CD4-positive, alpha-beta T cell treated with Interferon gamma for 1 hour (primary cell): Measurements from ENCODE around the gene CHMP6.

Experiments
- DNase-seq: peaks from one replicate; pipeline ENCODE4 v3.0.0-alpha.2; 2020

The CHMP6 gene

GRCh38 chr17:80971704-80972304 lies 19.8 kb upstream of the CHMP6 start:
- DNase-seq, result no peak

- no peak for DNase-seq
These were observed 14.9 kb upstream of the CHMP6 start for GRCh38 chr17:80976701-80977100.

DNA sequence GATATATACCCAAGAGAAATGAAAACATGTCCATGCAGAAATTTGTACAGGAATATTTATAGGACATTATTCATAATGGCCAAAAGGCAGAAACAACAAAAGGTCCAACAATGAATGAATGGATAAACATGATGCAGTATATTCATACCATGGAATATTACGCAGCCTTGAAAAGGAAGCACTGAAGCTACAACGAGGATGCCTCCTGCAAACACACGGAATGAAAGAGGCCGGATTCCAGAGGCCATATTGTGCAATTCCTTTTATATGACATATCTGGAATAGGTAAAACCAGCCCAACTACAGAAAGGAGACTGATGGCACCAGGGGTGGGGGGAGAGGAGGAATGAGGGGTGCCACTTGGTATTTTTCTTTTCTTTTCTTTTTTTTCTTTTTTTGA lies 14.5 kb upstream of the CHMP6 start:
- no peak for DNase-seq

DNA sequence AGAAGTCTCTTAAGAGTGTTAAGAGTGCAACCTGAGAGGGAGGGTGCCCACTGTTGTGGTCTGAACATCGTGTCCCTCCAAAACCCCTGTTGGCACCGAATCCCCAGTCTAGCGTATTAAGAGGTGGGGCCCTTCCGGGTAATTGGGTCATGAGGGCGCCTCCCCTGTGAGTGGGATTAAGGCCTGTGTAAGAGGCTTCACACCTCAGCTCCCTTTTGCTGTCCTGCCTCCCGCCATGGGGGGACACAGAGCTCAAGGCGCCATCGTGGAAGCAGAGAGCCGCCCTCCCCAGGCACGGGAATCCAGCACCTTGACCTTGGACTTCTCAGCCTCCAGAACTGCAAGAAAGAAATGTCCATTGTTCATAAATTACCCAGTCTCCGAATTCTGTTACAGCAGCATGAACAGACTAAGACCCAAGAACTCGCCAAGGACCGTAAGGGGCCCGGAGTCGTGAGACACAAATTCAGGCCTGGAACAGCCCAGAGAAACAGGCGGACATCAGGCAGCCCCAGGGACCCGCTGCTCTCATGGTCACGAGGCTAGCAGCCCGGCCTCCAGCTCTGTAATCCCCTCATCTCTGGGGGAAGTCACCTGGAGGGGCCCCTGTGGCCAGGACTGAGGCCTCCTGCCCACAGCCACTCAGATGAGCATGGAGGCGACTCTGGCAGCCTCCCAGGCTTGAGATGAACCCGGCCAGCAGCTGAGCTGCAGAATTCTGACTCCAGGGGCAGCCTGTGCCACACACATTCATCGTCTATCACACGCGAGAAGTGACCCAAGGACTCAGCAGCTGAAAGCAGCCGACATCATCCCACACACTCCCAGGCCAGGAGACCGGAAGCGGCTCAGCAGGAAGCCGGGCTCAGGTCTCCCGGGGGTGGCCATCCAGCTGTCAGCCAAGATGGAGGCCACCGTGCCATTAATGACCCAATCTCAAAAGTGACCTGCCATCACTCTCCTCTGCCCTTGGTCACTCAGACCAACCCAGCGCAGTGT lies 12.8 kb upstream of the CHMP6 start:
- no peak for DNase-seq

DNA sequence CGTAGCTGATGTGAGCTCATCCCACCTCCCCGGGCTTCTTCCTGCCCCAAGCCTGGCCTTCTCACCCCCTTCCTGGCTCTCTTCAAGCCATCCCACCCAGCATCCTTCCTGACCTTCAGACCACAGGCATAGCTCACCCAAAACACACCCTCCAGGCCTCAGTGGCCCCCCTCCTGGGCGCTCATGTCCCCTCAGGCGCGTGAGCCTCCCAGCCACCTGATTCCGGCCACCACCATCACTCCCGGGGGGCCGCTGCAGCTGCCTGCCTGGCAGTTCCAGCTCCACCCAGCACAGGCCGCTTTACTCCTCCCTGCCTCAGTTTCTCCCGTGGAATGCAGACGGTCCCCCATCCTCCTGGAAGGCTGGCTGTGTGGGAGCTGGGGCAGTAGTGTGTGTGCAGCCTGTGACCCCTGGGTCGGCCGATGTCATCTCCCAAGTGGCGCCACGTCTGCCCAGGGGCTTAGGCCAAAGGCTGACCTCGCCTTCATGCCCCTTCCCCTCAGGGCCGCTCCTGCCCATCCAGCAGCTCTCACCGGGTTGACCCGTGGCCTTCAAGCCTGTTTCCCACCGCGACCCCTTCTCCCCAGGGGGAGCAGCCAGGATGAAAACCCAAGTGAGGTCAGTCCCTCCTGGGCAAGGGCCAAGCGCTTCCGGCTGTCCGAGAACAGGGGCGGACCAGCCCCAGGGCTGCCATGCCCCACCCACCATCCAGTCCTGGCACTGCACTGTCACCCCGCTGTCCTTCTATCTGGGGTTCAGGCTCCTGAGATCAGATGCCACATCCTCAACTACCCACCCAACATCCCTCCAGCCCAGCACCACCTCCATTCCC lies 11.9 kb upstream of the CHMP6 start:
- DNase-seq, result no peak

- DNase-seq, result no peak
These were observed 11.1 kb upstream of the CHMP6 start for GRCh38 chr17:80980397-80981061.

DNA sequence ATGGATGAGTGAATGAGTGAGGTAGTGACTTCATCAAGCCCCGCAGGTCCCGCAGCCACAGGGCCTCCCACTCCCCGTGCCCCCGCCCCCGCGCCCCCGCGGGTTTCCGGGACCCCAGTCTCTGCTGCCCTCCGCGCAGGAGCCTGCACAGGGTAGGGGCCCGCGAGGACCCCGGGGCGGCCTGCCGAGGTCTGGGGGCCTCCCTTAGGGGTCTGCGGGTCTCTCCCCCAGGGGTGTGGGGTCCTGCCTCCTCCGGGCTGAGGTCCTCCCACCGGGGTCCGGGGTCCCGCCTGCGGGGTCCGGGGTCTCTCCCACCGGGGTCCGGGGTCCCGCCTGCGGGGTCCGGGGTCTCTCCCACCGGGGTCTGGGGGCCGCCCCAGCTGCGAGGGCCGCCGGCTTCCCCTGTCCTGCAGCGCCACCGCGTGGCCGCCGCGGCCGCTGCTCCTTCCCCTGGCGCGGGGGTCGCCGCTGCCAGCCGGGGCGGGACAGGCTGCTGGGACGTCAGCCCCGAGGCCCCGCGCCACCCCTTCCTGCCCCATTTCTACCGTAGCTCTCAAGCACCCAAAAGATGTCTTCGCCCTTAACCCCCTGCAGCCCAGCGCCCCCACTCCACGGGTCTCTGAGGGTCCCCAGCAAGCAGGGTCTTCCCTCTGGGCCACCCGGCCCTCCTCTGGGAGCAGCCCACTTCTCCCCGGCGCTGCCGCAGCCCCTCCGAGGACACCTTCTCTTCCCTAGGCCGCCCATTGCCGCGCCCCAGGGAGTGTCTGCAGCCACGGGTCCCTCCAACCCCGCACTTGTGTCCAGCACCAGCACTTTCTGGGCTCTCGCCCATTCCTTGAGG lies 10.4 kb upstream of the CHMP6 start:
- DNase-seq, result no peak

DNA sequence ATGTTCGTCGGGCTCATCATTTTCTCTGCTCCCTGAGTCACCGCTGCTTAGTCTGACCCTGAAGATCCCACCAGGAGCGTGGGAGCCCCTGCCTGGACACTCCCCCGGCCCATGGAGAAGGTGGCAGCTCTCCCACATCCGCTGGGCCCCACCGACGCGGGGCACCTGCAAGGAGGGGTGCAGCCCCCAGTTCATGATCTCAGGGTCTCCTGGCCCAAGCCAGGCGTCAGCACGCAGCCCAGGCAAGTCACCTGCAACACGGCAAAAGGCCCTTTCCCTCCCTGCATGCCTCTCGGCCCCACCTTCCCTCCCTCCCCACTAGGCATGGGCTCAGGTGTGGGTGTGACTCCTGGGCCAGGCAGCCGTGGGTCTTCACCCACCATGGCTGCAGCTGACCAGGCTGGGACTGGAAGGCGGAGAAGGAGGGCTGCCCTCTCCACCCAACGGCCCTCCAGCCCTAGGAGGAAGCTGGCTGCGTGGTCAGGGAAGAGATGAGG lies 9.7 kb upstream of the CHMP6 start:
- no peak for DNase-seq

DNA sequence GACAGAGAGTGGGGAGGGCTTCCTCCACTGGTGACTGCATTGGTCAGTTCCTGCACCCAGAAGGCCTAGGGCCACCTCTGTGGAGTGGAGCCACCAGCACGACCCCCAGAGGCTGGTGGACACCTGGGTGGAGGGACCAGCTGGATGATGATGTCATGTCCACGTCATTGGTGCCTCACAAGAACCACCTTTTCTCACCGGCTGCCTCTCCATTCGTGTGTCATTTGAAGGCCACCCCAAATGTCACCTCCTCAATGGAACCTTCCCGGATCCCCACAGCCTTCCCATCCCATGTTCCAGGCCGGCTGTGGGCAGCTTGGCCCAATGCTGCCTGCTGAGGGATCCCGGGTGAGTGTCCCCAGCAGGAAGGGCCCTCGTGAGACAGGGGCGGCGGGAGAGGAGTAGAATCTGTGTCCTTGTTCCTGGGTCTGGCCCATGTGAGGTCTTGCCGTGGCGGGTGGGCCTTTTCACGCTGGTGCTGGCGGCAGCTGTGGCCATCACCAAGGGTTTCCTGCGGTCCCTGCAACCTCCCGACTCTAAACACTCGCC lies 9.1 kb upstream of the CHMP6 start:
- DNase-seq, result no peak

DNA sequence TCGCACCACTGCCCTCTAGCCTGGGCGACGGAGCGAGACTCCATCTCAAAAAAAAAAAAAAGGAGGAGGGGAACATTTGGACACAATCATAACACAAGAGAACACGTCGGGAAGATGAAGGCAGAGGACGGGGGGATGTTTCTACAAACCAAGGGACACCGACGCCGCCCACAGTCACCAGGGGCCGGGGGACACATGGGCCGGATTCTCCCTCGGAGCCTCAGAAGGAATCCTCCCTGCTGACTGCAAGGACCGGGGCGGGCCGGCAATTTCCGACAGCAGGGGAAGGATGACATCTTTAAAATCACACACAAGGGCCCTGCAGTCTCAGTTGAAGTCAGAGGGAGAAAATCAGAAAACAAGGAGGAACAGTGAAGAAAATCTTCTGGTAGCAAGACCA lies 8.1 kb upstream of the CHMP6 start:
- DNase-seq, result no peak

DNA sequence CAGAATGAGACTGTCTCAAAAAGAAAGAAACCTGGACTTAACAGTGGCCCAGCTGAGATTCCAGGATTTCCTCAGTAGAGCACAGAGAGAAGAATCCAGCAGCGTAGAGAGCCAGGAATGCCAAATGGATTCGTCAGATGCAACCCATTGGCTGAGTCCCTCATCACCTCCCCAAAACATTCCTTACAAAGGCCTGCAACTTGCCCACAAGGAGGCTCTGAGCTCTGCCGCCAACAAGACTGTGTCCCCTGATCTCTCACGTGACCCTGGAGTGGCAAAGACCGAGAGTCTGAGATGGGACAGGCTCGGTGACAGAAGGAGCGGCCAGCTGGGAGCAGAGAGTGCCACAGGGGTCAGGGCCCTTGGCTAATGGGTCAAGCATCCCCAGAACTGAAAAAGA lies 6.9 kb upstream of the CHMP6 start:
- DNase-seq, result no peak

- DNase-seq, result no peak
These were observed 5.6 kb upstream of the CHMP6 start for GRCh38 chr17:80986046-80986445.

- DNase-seq, result peak; percentile 30
These were observed 4.7 kb upstream of the CHMP6 start for GRCh38 chr17:80986816-80987475.

- DNase-seq, result no peak
These were observed 3.6 kb upstream of the CHMP6 start for GRCh38 chr17:80987941-80988461.

- DNase-seq, result no peak
These were observed 2.1 kb upstream of the CHMP6 start for GRCh38 chr17:80989586-80989913.

- no peak for DNase-seq
These were observed 558 bp upstream of the CHMP6 start for GRCh38 chr17:80990921-80991644.

- no peak for DNase-seq
These were observed 671 bp downstream of the CHMP6 start for GRCh38 chr17:80992077-80992947.

DNA sequence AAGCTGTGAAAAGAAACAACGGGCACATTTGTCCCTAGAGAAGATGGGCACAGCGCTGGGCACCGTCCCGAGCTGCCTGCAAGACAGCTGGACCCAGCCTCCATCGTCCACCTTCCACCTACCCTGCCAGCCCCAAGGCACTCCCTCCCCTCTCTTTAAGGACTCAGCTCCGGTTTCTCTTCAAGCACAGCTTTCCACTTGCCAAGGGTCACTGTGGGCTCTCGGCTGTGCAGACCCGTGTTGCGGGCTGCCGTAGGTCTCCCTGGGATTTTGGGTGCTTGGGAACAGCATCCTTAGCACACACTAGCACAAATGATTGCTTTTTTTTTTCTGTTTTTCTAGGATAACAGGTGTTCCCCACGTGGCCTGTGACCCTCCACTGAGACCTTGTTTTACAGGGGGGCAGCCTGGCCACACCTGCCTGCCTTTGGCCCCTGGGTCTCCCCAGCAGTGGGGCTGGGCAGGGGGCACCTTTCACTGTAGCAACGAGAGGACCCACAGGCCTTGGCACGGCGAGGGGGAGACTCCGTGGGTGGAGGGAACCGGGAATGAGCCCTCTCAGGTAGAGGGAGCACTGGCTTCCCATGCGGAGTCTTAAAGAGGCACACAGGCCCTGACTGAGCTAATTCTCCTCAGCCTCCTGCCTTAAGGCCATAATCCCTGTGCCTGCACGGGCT lies 1.4 kb downstream of the CHMP6 start:
- DNase-seq, result no peak
